Esophagus squamous epithelium (tissue), 4 donors: ENCODE data around the gene DBR1.

Experiments
- POLR2A ChIP-seq, 4 donors: fragments of 450-650 bp; IDR thresholded peaks; one replicate each; pipeline ENCODE4 v1.6.1; 2017; ENCODE audit warnings: antibody characterized with exemption in 4 of 4, mild to moderate bottlenecking in 4 of 4, moderate library complexity in 3 of 4
- TF ChIP-seq, protein P1 (sequence below), 6 experiments: fragments of 450-650 bp in 4 of 6; fragments of 200-600 bp in 2 of 6; sonication (generic) in 2 of 6; IDR thresholded peaks; one replicate each; pipeline ENCODE4 v1.5.1; 2016 to 2019; ENCODE audit warnings: antibody characterized with exemption in 6 of 6, mild to moderate bottlenecking in 4 of 6, moderate library complexity in 4 of 6

GRCh38 chr3:138196023-138196422 is 21.3 kb upstream of the DBR1 start:
- TF ChIP-seq, protein P1, sequence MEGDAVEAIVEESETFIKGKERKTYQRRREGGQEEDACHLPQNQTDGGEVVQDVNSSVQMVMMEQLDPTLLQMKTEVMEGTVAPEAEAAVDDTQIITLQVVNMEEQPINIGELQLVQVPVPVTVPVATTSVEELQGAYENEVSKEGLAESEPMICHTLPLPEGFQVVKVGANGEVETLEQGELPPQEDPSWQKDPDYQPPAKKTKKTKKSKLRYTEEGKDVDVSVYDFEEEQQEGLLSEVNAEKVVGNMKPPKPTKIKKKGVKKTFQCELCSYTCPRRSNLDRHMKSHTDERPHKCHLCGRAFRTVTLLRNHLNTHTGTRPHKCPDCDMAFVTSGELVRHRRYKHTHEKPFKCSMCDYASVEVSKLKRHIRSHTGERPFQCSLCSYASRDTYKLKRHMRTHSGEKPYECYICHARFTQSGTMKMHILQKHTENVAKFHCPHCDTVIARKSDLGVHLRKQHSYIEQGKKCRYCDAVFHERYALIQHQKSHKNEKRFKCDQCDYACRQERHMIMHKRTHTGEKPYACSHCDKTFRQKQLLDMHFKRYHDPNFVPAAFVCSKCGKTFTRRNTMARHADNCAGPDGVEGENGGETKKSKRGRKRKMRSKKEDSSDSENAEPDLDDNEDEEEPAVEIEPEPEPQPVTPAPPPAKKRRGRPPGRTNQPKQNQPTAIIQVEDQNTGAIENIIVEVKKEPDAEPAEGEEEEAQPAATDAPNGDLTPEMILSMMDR (IDR thresholded peaks at IDR 0.05): no peak
- TF ChIP-seq POLR2A (IDR thresholded peaks at IDR 0.05): no peak
